Measurements from ENCODE around the gene CLDN14.

Gene CLDN14

DNA sequence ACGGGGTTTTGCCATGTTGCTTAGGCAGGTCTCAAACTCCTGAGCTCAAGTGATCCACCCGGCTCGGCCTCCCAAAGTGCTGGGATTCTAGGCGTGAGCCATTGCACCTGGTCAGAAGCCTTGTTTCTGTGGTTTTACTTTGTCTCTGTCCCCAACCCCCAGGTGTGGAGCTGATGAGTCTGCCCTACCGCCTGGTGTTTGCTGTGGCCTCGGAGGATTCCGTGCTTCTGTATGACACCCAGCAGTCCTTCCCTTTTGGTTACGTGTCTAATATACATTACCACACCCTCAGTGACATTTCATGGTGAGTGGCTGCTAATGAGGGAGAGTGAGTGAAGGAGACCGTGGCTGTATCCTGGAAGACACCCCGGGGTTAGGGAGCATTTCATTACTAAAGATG is 68.6 kb downstream of the CLDN14 start:
- Histone ChIP-seq H3K4me3 (ENCODE audit: low read depth, low read length) (no peak overlapping the region), H3K9me3 (ENCODE audit: control insufficient read depth, low read length) (no peaks in the 10 kb centered on the region), H3K9ac (no peak overlapping the region), H3K4me2 (ENCODE audit: low read length) (no peak overlapping the region), H3K27me3 (ENCODE audit: control insufficient read depth, insufficient read depth, low read length) (no peaks in the 10 kb centered on the region), H3K27ac (no peak overlapping the region), H3K79me2 (no peaks in the 10 kb centered on the region), H3K4me1 (no peaks in the 10 kb centered on the region), H2AFZ (no peak overlapping the region), H3K36me3 (ENCODE audit: control insufficient read depth, insufficient read depth, low read length) (no peaks in the 10 kb centered on the region)
- TF ChIP-seq, protein P1, sequence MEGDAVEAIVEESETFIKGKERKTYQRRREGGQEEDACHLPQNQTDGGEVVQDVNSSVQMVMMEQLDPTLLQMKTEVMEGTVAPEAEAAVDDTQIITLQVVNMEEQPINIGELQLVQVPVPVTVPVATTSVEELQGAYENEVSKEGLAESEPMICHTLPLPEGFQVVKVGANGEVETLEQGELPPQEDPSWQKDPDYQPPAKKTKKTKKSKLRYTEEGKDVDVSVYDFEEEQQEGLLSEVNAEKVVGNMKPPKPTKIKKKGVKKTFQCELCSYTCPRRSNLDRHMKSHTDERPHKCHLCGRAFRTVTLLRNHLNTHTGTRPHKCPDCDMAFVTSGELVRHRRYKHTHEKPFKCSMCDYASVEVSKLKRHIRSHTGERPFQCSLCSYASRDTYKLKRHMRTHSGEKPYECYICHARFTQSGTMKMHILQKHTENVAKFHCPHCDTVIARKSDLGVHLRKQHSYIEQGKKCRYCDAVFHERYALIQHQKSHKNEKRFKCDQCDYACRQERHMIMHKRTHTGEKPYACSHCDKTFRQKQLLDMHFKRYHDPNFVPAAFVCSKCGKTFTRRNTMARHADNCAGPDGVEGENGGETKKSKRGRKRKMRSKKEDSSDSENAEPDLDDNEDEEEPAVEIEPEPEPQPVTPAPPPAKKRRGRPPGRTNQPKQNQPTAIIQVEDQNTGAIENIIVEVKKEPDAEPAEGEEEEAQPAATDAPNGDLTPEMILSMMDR (IDR thresholded peaks at IDR 0.05), result no peak
